CD4-positive, CD25-positive, alpha-beta regulatory T cell (primary cell): ENCODE data around the gene RDM1. TPM values are rescaled to one million over a fixed set of nuclear protein-coding genes. Genes with fewer than 3 reads are reported as not detected.
A peak's percentile ranks its signal among the peaks of the same experiment; 100 is the strongest.

Source experiments
- ATAC-seq, 2 donors: fragments of 150-1000 bp; cut with Tn5 transposase; one replicate each; pipeline ENCODE4 v1.10.0; 2021; ENCODE audit warnings: low read depth in 2 of 2, moderate number of reproducible peaks in 2 of 2, moderate library complexity in 1 of 2
- DNase-seq, 3 donors: peaks; one replicate each; pipeline versions ENCODE4 v3.0.0 to v3.0.0-alpha.2; 2012 to 2022; ENCODE audit warnings: mixed read lengths in 1 of 3
- H3K27ac ChIP-seq: one replicate; pipeline ENCODE4 v1.7.0; 2013; ENCODE audit warnings: mild to moderate bottlenecking, low read length; ENCODE audit not compliant: insufficient read depth, poor library complexity, severe bottlenecking
- H3K27me3 ChIP-seq: one replicate; pipeline ENCODE4 v1.7.0; 2013; ENCODE audit warnings: low read length; ENCODE audit not compliant: control insufficient read depth, insufficient read depth
- H3K36me3 ChIP-seq: one replicate; pipeline ENCODE4 v1.7.0; 2013; ENCODE audit warnings: mild to moderate bottlenecking, low read length, moderate library complexity; ENCODE audit not compliant: control insufficient read depth, insufficient read depth
- H3K4me1 ChIP-seq: 2 replicates; pipeline ENCODE4 v1.7.0; 2013; ENCODE audit warnings: mild to moderate bottlenecking, low read length; ENCODE audit not compliant: insufficient read depth, control insufficient read depth, poor library complexity, severe bottlenecking
- H3K4me3 ChIP-seq: one replicate; pipeline ENCODE4 v1.7.0; 2013; ENCODE audit warnings: low read depth, mild to moderate bottlenecking, low read length, moderate library complexity
- H3K9me3 ChIP-seq, 2 experiments: 1 replicate in 1 of 2; 2 replicates in 1 of 2; pipeline ENCODE4 v1.7.0; 2013; ENCODE audit warnings: low read length in 2 of 2, mild to moderate bottlenecking in 1 of 2, moderate library complexity in 1 of 2; ENCODE audit not compliant: control insufficient read depth in 2 of 2
- H3K27ac Mint-ChIP-seq, 3 donors: one replicate each; pipeline ENCODE4 v1.8.0; 2020 to 2022; ENCODE audit warnings: mild to moderate bottlenecking in 3 of 3, mixed read lengths in 3 of 3, moderate library complexity in 2 of 3
- H3K27me3 Mint-ChIP-seq: one replicate; pipeline ENCODE4 v1.8.0; 2022; ENCODE audit warnings: mild to moderate bottlenecking, mixed read lengths
- H3K36me3 Mint-ChIP-seq: one replicate; pipeline ENCODE4 v1.8.0; 2020; ENCODE audit warnings: mixed read lengths
- H3K4me1 Mint-ChIP-seq, 4 donors: one replicate each; pipeline ENCODE4 v1.8.0; 2020 to 2022; ENCODE audit warnings: mixed read lengths in 4 of 4, mild to moderate bottlenecking in 1 of 4
- H3K4me3 Mint-ChIP-seq, 4 donors: one replicate each; pipeline ENCODE4 v1.8.0; 2020 to 2022; ENCODE audit warnings: mild to moderate bottlenecking in 4 of 4, mixed read lengths in 4 of 4, moderate library complexity in 3 of 4
- H3K9me3 Mint-ChIP-seq, 7 donors: one replicate each; pipeline ENCODE4 v1.8.0; 2020 to 2022; ENCODE audit warnings: mixed read lengths in 7 of 7, mild to moderate bottlenecking in 3 of 7, moderate library complexity in 2 of 7
- polyA plus RNA-seq, 4 donors: library from polyadenylated mRNA; unstranded; fragments of 300-500 nt; fragmentation: Illumina TruSeq; gene quantifications; one replicate each; pipeline ENCODE4 v1.2.3, GENCODE V29; 2021
- total RNA-seq: library from RNA; stranded (reverse); gene quantifications from one replicate; pipeline ENCODE4 v1.2.3, GENCODE V29; 2022

RDM1 gene
- total and polyA plus RNA-seq, 5 donors from 2014 or later: 0.38 to 0.81 TPM; not detected in 3

DNA sequence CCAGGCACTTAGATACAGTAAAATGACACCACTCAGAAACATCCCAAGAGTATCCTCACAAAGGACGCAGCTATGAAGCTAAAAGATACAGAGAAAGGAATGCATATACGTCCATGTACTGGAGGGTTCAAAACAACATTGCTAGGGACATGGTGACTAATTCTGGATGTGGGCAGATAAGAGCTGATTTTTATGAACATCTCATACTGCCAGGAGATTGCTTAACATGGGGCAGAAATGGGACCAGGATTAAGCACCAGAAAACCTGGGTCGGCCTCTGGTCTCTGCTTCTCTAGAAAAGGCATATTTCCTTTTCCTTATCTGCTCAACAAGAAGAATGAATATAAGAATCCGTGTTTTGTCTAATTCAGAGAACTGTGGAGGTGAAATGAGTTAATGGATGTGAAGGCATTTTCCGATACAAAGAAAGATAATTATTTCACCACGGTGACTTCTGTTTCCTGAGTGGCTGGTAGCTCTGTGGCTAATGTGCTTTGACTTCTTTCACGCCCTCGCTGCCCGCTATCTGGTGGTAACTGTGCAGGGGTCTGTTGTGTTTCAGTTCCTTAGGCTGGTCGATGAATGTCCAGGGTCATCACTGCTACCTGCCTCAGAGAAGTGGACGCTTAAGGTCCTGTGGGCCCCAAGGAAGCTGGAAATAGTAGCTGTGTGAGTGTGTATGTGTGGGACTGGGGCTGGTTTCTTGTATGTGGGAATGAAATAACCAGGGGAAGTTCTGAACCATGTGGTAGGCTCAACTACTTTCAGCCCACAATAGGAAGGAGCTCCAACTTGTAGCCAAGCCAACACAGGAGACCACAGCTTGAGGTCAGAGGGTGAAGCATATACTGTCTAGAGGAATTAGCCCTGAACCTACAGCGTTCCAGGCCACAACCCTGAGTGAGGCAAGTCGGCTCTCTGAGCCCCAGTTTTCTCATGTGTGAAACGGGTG lies 34.7 kb downstream of the RDM1 start:
- H3K4me1 ChIP-seq: no peaks in the 10 kb centered on the region
- no peaks in the 10 kb centered on the region for H3K27me3 ChIP-seq
- H3K27me3 Mint-ChIP-seq: peaks cover 2% of the 10 kb centered on the region
- H3K4me3 Mint-ChIP-seq: no peak overlapping the region
- no peak overlapping the region for H3K27ac Mint-ChIP-seq
- no peaks in the 10 kb centered on the region for H3K9me3 ChIP-seq
- peaks cover 2 to 4% (median 4%) of the 10 kb centered on the region in 4 donors for H3K4me1 Mint-ChIP-seq
- no peaks in the 10 kb centered on the region for H3K36me3 Mint-ChIP-seq
- DNase-seq: no peak
- H3K9me3 Mint-ChIP-seq: no peaks in the 10 kb centered on the region
- peak in 1 of 2 donors; percentile 35 for ATAC-seq
- no peak overlapping the region for H3K4me3 ChIP-seq
- no peaks in the 10 kb centered on the region for H3K36me3 ChIP-seq
- H3K27ac ChIP-seq: no peak overlapping the region

DNA sequence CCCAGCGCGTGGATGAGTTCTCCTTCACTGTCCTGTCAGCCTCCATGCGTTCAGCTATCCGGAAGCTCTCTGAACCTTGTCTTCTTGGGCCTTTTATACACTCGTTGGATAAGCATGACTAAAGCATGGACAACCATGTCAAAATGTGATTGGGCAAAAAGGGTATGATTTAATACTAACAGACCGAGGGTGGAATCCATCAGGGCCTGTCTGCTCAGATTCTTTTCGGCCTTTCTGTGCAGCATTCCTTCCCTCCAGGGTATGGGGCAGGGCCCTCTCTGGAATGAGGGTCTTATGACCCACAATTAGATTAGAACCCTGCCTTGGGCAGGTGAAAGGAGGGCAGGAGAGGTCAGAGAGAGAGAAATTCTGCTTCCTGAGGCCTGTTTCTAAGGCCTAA lies 36.4 kb downstream of the RDM1 start:
- Mint-ChIP-seq H3K27ac (no peak overlapping the region), H3K4me3 (no peak overlapping the region), H3K9me3 (no peaks in the 10 kb centered on the region), H3K36me3 (no peaks in the 10 kb centered on the region), H3K4me1 (peaks cover 4 to 11% (median 5%) of the 10 kb centered on the region in 4 donors), H3K27me3 (no peaks in the 10 kb centered on the region)
- ATAC-seq (no peak), DNase-seq (no peak)
- H3K4me1 ChIP-seq: no peaks in the 10 kb centered on the region
- no peak overlapping the region for H3K4me3 ChIP-seq
- no peaks in the 10 kb centered on the region for H3K36me3 ChIP-seq
- H3K27me3 ChIP-seq: no peaks in the 10 kb centered on the region
- no peaks in the 10 kb centered on the region for H3K9me3 ChIP-seq
- H3K27ac ChIP-seq: no peak overlapping the region

DNA sequence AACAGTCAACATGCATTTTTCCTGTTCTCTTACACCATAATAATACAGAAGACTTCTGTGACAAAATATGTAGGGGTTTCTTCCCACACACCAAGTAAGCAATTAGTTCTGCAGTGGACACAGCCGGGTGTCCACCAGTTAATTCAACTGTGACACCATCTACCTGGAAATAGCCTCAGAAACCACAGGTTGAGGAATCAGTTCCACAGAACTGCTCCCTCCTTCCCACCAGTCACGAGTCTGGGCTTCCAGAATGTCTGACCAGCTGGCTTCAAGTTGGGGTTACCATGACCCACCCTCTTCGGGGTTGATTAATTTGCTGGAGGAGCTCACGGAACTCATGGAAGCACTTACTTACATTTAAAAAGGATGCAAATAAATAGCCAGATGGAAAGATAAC lies 36.8 kb downstream of the RDM1 start:
- Mint-ChIP-seq H3K27me3 (no peaks in the 10 kb centered on the region), H3K9me3 (no peaks in the 10 kb centered on the region), H3K4me3 (no peak overlapping the region), H3K27ac (no peak overlapping the region), H3K4me1 (peaks cover 4 to 11% (median 5%) of the 10 kb centered on the region in 4 donors), H3K36me3 (no peaks in the 10 kb centered on the region)
- Histone ChIP-seq H3K4me1 (no peaks in the 10 kb centered on the region), H3K27ac (no peak overlapping the region), H3K36me3 (no peaks in the 10 kb centered on the region), H3K27me3 (no peaks in the 10 kb centered on the region), H3K4me3 (no peak overlapping the region), H3K9me3 (no peaks in the 10 kb centered on the region)
- DNase-seq: no peak
- ATAC-seq: no peak

DNA sequence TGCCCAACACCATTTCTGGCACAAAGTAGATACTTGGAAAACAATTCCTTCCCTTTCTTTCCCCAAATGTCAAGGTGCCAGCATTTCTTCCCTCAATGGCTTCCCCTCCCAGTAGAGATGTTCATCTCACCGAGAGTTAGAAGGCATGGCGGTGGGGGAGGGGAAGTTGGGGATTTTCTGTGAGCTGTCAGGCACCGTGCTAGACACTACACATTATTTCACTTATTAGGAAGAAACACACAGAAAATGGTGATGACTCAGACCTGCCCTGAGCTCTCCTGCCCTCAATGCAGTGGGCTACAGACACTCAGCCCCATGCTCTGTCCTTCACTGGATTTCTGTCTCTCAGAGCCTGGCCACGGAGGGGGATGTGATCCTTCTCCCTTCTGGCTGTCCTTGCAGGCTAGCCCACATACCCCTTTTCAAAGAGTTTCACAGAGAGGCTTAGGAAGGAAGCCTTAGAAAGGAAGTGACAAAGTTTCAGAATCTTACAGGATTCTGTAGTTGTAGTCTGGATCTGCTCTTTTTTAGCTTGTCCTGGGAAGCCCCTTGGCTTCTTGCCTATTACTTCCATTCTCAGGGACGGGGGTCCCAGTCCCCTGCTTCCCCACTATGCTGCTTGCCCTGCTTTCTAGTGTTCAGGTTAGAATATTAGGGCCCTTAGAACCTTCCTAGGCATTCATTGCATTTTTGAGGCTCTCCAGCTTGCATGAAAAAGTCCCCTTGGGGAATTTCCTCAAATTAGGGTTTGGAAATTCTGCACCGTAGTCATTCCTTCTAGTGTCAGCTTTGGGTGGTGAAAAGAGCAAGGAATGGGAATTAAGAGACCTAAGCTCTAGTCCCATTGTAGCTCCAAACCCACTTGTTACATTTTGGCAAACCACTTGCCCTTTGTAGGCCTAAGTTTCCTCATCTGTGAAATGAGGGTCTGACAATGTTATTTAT lies 38.2 kb downstream of the RDM1 start:
- no peaks in the 10 kb centered on the region for H3K27me3 Mint-ChIP-seq
- H3K36me3 Mint-ChIP-seq: no peaks in the 10 kb centered on the region
- Histone ChIP-seq H3K36me3 (no peaks in the 10 kb centered on the region), H3K9me3 (no peaks in the 10 kb centered on the region), H3K4me3 (no peak overlapping the region), H3K4me1 (no peaks in the 10 kb centered on the region), H3K27ac (no peak overlapping the region), H3K27me3 (no peaks in the 10 kb centered on the region)
- H3K4me3 Mint-ChIP-seq: no peak overlapping the region
- peaks cover 0 to 11% (median 5%) of the 10 kb centered on the region in 4 donors for H3K4me1 Mint-ChIP-seq
- H3K27ac Mint-ChIP-seq: peak overlapping the region in 1 of 3 donors; percentile 25
- DNase-seq (peak in 1 of 3 donors; percentile 27), ATAC-seq (peak in 1 of 2 donors; percentile 25)
- H3K9me3 Mint-ChIP-seq: no peaks in the 10 kb centered on the region

DNA sequence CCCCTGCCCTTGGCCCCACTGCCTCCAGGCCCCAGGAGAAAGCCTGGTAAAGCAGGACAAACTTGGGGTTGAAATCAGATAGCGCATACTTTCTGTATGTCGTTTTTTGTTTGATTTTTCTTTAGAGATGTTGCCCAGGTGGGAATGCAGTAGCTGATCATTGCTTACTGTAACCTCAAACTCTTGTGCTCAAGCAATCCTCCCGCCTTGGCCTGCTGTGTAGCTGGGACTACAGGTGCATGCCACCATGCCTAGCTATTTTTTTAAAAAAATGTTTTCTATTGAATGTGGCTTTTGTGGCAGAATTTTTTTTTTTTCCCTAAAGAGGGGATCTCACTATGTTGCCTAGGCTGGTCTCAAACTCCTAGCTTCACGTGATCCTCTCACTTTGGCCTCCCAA lies 39.3 kb downstream of the RDM1 start:
- no peaks in the 10 kb centered on the region for H3K9me3 Mint-ChIP-seq
- no peak overlapping the region for H3K4me3 ChIP-seq
- no peak for ATAC-seq
- no peaks in the 10 kb centered on the region for H3K4me1 ChIP-seq
- H3K27ac ChIP-seq: no peak overlapping the region
- peaks cover 0 to 11% (median 5%) of the 10 kb centered on the region in 4 donors for H3K4me1 Mint-ChIP-seq
- H3K27me3 Mint-ChIP-seq: no peaks in the 10 kb centered on the region
- no peak overlapping the region for H3K4me3 Mint-ChIP-seq
- no peaks in the 10 kb centered on the region for H3K9me3 ChIP-seq
- H3K36me3 Mint-ChIP-seq: no peaks in the 10 kb centered on the region
- no peak for DNase-seq
- no peaks in the 10 kb centered on the region for H3K27me3 ChIP-seq
- no peaks in the 10 kb centered on the region for H3K36me3 ChIP-seq
- no peak overlapping the region for H3K27ac Mint-ChIP-seq

DNA sequence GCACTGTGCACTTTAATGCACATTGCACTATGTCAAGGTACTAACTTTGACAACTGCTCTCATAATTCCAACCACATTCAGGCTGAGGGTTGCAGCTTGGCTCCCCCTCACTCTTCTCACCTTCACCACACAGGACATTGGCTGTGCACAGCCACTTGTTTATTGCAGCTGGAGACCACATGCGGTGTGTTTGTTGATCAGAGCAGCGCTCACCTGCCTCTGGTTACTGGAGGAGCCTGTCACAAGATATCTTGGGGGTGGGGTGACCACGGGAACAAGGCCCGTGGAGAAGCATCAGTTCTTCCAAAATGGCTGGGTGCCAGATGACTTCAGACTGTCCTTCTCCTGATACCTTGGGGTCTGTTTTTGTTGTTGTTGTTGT lies 39.8 kb downstream of the RDM1 start:
- no peak overlapping the region for H3K4me3 Mint-ChIP-seq
- peaks cover 0 to 11% (median 5%) of the 10 kb centered on the region in 4 donors for H3K4me1 Mint-ChIP-seq
- DNase-seq: peak in 2 of 3 donors; percentile 4 to 28
- H3K27me3 ChIP-seq: no peaks in the 10 kb centered on the region
- no peak overlapping the region for H3K4me3 ChIP-seq
- no peaks in the 10 kb centered on the region for H3K9me3 Mint-ChIP-seq
- H3K9me3 ChIP-seq: no peaks in the 10 kb centered on the region
- peak overlapping the region in 1 of 3 donors; percentile 42 for H3K27ac Mint-ChIP-seq
- H3K4me1 ChIP-seq: no peaks in the 10 kb centered on the region
- no peak overlapping the region for H3K27ac ChIP-seq
- no peaks in the 10 kb centered on the region for H3K36me3 Mint-ChIP-seq
- no peaks in the 10 kb centered on the region for H3K36me3 ChIP-seq
- ATAC-seq: peak in 1 of 2 donors; percentile 50
- no peaks in the 10 kb centered on the region for H3K27me3 Mint-ChIP-seq

DNA sequence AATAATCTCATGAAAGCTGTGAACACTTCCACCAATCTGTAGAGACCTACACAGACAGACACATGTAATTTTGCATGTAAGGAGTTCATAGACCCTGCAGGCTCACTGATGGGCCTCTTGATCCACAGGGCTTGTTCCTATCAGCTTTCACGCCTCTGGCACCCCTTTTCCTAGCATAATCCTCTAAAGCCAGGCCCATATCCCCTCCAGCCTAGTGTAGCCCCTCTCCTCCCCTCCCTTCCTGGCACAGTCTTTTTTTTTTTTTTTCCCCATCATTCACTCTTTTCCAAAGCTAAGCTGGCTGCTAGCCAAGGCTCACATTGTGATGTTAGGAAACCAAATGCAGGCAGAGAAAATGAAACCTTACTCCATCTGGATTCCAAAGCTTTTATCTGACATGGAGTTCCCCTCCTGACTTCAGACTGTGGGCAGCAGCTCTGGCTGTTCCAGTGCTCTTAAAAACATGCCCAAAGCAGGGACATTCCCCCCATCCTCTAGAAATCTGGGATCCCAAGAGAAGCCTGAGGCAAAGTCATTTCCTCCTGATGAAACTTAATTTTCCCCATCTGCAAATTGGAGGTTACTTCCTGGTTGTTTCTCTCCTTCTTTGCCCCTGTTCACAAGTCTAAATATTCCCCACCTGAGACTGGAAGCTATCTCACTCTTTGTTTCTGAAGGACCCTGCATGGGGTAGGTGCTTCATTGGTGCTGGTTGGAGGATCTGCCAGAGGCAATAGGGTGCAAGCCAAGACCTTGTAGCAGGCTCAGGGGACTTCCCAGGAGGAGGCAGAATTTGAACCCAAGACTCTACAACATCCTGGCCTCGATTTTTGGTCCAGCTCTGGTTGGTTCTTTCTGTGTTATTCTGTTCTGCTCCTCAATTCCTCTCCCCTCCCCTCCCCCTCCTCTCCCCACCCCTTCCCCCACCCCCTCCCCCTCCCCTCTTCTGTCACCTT lies 40.5 kb downstream of the RDM1 start:
- H3K27me3 Mint-ChIP-seq: no peaks in the 10 kb centered on the region
- H3K27ac Mint-ChIP-seq: no peak overlapping the region
- Histone ChIP-seq H3K27ac (no peak overlapping the region), H3K27me3 (no peaks in the 10 kb centered on the region), H3K36me3 (no peaks in the 10 kb centered on the region), H3K9me3 (no peaks in the 10 kb centered on the region), H3K4me1 (no peaks in the 10 kb centered on the region), H3K4me3 (no peak overlapping the region)
- DNase-seq (no peak), ATAC-seq (no peak)
- H3K36me3 Mint-ChIP-seq: no peaks in the 10 kb centered on the region
- H3K4me1 Mint-ChIP-seq: peaks cover 0 to 11% (median 5%) of the 10 kb centered on the region in 4 donors
- no peaks in the 10 kb centered on the region for H3K9me3 Mint-ChIP-seq
- H3K4me3 Mint-ChIP-seq: peak overlapping the region in 1 of 4 donors; percentile 83
